Nephron (organoid): ENCODE results near the gene RGS10.

Experiments used
- H3K27ac Mint-ChIP-seq, 3 experiments: 2 replicates each; pipeline ENCODE4 v1.8.0; 2020; ENCODE audit warnings: mixed read lengths in 3 of 3, mild to moderate bottlenecking in 2 of 3, moderate library complexity in 1 of 3
- H3K27me3 Mint-ChIP-seq: 2 replicates; pipeline ENCODE4 v1.8.0; 2021; ENCODE audit warnings: low read depth, mild to moderate bottlenecking, moderate library complexity, mixed read lengths
- H3K36me3 Mint-ChIP-seq: 2 replicates; pipeline ENCODE4 v1.8.0; 2020; ENCODE audit warnings: low read depth, mixed read lengths
- H3K4me1 Mint-ChIP-seq: 2 replicates; pipeline ENCODE4 v1.8.0; 2020; ENCODE audit warnings: mixed read lengths
- H3K4me3 Mint-ChIP-seq, 3 experiments: 2 replicates each; pipeline ENCODE4 v1.8.0; 2020; ENCODE audit warnings: mild to moderate bottlenecking in 3 of 3, mixed read lengths in 3 of 3, moderate library complexity in 2 of 3
- H3K9me3 Mint-ChIP-seq: 2 replicates; pipeline ENCODE4 v1.8.0; 2020; ENCODE audit warnings: mixed read lengths
- TF ChIP-seq, protein P1 (sequence below), 3 experiments: fragments of 200-600 bp; sonication (generic); IDR thresholded peaks; one replicate each; pipeline ENCODE4 v1.5.0; 2021; ENCODE audit warnings: antibody characterized with exemption in 3 of 3; ENCODE audit not compliant: unreplicated experiment in 3 of 3

Gene RGS10

DNA sequence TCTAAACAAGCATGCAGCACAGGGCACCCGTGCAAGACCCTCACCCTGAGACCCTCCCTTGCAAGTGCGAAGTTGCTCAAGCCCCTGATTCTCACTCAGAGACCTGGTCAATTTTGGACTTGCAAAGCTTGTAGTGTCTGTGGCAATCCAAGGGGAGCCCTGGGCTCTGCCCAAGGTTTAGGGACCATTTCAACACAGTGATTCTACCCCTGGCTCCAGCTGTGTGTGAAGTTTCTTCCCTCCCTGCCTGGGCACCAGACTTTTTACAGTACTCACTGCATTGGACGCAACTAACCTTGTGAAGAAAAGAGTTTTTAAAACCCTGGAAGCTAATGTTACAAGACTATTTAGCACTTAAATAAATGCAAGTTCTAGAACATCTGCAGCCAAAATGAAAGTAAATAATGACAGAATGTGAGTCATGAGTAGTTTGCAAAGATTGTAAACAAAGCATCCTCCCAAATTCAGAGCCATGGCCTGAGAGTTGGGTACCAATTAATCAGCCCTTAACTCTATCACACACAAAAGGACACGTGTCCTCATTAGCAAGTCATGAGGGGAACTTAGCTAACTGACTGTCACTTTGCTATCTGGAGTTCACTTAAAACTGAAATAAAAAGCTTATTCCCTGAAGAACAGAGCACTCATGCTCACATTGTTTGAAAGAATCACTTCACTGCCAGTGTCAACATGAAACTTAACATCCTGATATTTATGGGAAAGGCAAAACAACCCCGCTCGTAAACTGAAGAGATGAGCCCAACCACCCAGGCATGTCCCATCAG lies 48.1 kb downstream of the RGS10 start:
- H3K27me3 Mint-ChIP-seq, result peaks cover 27% of the 10 kb centered on the region
- peak overlapping the region; percentile 51 to 77 (median 56) for H3K27ac Mint-ChIP-seq
- H3K4me3 Mint-ChIP-seq, result no peak overlapping the region
- H3K36me3 Mint-ChIP-seq, result no peaks in the 10 kb centered on the region
- TF ChIP-seq, protein P1, sequence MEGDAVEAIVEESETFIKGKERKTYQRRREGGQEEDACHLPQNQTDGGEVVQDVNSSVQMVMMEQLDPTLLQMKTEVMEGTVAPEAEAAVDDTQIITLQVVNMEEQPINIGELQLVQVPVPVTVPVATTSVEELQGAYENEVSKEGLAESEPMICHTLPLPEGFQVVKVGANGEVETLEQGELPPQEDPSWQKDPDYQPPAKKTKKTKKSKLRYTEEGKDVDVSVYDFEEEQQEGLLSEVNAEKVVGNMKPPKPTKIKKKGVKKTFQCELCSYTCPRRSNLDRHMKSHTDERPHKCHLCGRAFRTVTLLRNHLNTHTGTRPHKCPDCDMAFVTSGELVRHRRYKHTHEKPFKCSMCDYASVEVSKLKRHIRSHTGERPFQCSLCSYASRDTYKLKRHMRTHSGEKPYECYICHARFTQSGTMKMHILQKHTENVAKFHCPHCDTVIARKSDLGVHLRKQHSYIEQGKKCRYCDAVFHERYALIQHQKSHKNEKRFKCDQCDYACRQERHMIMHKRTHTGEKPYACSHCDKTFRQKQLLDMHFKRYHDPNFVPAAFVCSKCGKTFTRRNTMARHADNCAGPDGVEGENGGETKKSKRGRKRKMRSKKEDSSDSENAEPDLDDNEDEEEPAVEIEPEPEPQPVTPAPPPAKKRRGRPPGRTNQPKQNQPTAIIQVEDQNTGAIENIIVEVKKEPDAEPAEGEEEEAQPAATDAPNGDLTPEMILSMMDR (IDR thresholded peaks at IDR 0.05; ENCODE audit: unreplicated experiment in 3 of 3), result no peak
- no peaks in the 10 kb centered on the region for H3K9me3 Mint-ChIP-seq
- H3K4me1 Mint-ChIP-seq, result peaks cover 27% of the 10 kb centered on the region

DNA sequence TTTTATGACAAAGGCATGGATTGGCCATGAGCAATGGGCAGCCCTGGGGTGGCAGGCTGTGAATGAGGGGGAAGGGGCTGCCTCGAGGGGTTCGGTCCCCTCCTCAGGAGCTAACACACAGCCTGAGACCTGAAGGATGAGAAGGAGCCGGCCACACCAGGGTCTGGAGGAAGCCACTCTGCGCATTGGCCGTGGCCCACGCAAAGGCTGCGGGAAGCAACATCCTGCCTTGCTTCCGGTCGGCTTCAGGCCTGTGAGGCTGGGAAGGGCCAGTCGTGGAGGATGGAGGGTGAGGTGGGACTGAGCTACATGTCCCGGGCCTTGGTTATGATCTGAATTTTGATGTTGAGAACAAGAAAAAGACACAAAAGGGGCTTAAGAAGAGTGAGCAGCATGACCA lies 49.4 kb downstream of the RGS10 start:
- Mint-ChIP-seq H3K4me3 (no peak overlapping the region), H3K9me3 (no peaks in the 10 kb centered on the region), H3K4me1 (peaks cover 17% of the 10 kb centered on the region), H3K36me3 (no peaks in the 10 kb centered on the region), H3K27ac (no peak overlapping the region), H3K27me3 (peaks cover 18% of the 10 kb centered on the region)
- TF ChIP-seq, protein P1 (IDR thresholded peaks at IDR 0.05; ENCODE audit: unreplicated experiment in 3 of 3), result no peak

DNA sequence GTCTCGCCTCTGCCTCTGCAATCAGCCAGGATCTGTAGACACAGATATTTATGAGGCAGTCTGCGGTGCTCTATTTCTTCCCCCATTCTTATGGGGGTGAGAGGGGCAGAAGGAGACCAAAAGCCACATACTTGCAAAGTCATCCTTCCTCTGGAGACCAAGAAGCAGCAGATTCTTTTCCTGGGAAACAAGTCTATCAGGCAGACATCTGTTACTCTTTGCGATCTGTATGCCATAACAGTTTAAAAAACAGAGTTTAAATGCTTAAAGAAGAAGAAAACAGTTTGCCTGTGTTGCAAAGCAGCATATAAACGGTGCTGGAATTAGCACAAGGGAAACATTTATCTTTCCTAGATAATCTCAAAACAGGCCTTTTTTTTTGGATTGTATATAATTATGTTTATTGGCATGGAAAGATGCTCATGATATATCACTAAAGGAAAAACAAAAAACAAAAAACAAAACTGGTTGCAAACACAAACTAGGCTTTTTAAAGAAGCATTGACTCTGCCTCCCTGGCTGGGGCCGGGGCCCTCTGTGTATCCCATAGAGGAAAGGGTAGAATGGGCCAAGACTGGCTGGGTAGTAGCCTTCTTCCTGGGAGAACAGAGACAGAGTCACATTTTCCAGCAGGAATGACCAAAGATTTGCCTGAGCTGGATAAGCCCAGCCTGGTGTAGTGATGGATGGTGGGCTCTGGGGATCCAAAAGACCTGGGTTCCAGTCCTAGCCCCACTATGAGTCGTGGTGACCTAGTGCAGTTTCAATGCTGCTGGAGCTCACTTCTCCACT lies 50.4 kb downstream of the RGS10 start:
- Mint-ChIP-seq H3K27me3 (peaks cover 24% of the 10 kb centered on the region), H3K4me1 (peaks cover 16% of the 10 kb centered on the region), H3K36me3 (no peaks in the 10 kb centered on the region), H3K9me3 (no peaks in the 10 kb centered on the region), H3K27ac (peak overlapping the region in 2 of 3 experiments; percentile 49 to 58), H3K4me3 (no peak overlapping the region)
- TF ChIP-seq, protein P1 (IDR thresholded peaks at IDR 0.05; ENCODE audit: unreplicated experiment in 3 of 3), result no peak

DNA sequence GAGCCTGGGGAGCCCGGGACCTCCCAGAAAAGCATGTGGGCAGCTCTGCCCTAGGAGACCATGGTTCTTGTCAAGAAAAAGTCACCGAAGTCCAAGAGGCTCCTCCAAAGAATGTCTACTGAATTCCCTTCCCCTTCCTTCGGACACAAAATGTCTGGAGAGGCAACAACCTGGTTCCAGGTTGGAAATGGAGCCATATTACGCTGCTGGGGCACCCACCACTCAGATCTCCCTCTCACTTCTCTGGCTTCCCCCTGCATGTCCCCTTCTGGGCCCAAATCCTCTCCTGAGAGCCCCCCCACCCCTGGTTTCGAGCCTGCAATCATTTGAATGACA lies 52.6 kb downstream of the RGS10 start:
- Mint-ChIP-seq H3K9me3 (no peaks in the 10 kb centered on the region), H3K4me1 (peaks cover 16% of the 10 kb centered on the region), H3K4me3 (no peak overlapping the region), H3K36me3 (no peaks in the 10 kb centered on the region), H3K27ac (no peak overlapping the region), H3K27me3 (peaks cover 27% of the 10 kb centered on the region)
- TF ChIP-seq, protein P1 (IDR thresholded peaks at IDR 0.05; ENCODE audit: unreplicated experiment in 3 of 3), result peak in 1 of 3 experiments; percentile 19

DNA sequence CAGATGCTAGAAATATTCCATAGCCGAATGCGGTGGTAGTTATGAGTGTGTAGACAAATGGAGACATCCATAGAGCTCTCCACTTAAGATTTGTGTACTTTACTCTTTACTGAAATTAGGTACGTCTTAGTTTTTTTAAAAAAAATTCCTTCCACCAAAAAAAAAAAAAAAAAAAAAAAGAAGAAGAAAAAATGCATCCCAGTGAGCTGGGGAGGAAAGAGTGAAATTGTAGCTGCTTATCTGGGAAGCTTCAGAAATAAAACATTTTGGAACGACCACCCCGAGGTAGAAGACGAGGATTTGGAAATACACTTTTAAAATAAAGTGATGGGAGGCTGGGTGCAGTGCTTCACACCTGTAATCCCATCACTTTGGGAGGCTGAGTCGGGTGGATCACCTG lies 53.8 kb downstream of the RGS10 start:
- TF ChIP-seq, protein P1 (IDR thresholded peaks at IDR 0.05; ENCODE audit: unreplicated experiment in 3 of 3), result no peak
- Mint-ChIP-seq H3K9me3 (no peaks in the 10 kb centered on the region), H3K36me3 (no peaks in the 10 kb centered on the region), H3K4me3 (no peak overlapping the region), H3K4me1 (peaks cover 7% of the 10 kb centered on the region), H3K27me3 (peaks cover 21% of the 10 kb centered on the region), H3K27ac (no peak overlapping the region)
